ENCODE data around the gene CLEC2D.
A peak's percentile ranks its signal among the peaks of the same experiment; 100 is the strongest.
"Not testable (repeated sequence)": the region's sequence is repeated elsewhere in the genome, so short reads cannot be mapped to it uniquely, and the experiment has no call there.

Gene CLEC2D

GRCh38 chr12:9735601-9736000 is 66.1 kb downstream of the CLEC2D start:
- no peak for TF ChIP-seq CTCF (IDR thresholded peaks at IDR 0.05; ENCODE audit: extremely low read depth, insufficient read depth, missing control alignments)
- no peak for DNase-seq (ENCODE audit: low spot score)
- in situ Hi-C loops (cut with MboI; ENCODE audit: low pct_unique_long_range_greater_than_20kb, low sequenced_read_pairs, unreplicated experiment), result loop anchor here (10.0 kb wide), 1 partner anchor 91 kb away; no protein-coding TSS in a partner anchor

- no peak for DNase-seq (ENCODE audit: low spot score)
- in situ Hi-C loops (cut with MboI; ENCODE audit: low pct_unique_long_range_greater_than_20kb, low sequenced_read_pairs, unreplicated experiment), result loop anchor here (10.0 kb wide), 1 partner anchor 92 kb away; no protein-coding TSS in a partner anchor
- TF ChIP-seq CTCF (IDR thresholded peaks at IDR 0.05; ENCODE audit: extremely low read depth, insufficient read depth, missing control alignments), result no peak
Measured at GRCh38 chr12:9736936-9737705, 67.6 kb downstream of the CLEC2D start.

GRCh38 chr12:9738905-9739304 is 69.4 kb downstream of the CLEC2D start:
- DNase-seq (ENCODE audit: low spot score), result not testable (repeated sequence)
- in situ Hi-C loops (cut with MboI; ENCODE audit: low pct_unique_long_range_greater_than_20kb, low sequenced_read_pairs, unreplicated experiment), result loop anchor here (10.0 kb wide), 1 partner anchor 94 kb away; no protein-coding TSS in a partner anchor

- in situ Hi-C loops (cut with MboI; ENCODE audit: low pct_unique_long_range_greater_than_20kb, low sequenced_read_pairs, unreplicated experiment), result loop anchor here (10.0 kb wide), 2 partner anchors 95 to 405 kb away; no protein-coding TSS in a partner anchor
- DNase-seq (ENCODE audit: low spot score), result not testable (repeated sequence)
Measured at GRCh38 chr12:9739404-9740105, 70.0 kb downstream of the CLEC2D start.

- in situ Hi-C loops (cut with MboI; ENCODE audit: low pct_unique_long_range_greater_than_20kb, low sequenced_read_pairs, unreplicated experiment), result loop anchor here (10.0 kb wide), 1 partner anchor 405 kb away; no protein-coding TSS in a partner anchor
- TF ChIP-seq CTCF (IDR thresholded peaks at IDR 0.05; ENCODE audit: extremely low read depth, insufficient read depth, missing control alignments), result no peak
- DNase-seq (ENCODE audit: low spot score), result no peak
Measured at GRCh38 chr12:9740106-9740750, 70.7 kb downstream of the CLEC2D start.

- DNase-seq (ENCODE audit: low spot score), result peak; percentile 57
- TF ChIP-seq CTCF (IDR thresholded peaks at IDR 0.05; ENCODE audit: extremely low read depth, insufficient read depth, missing control alignments), result no peak
- in situ Hi-C loops (cut with MboI; ENCODE audit: low pct_unique_long_range_greater_than_20kb, low sequenced_read_pairs, unreplicated experiment), result loop anchor here (10.0 kb wide), 1 partner anchor 403 kb away; no protein-coding TSS in a partner anchor
Measured at GRCh38 chr12:9741726-9742125, 72.2 kb downstream of the CLEC2D start.

GRCh38 chr12:9742661-9743060 is 73.1 kb downstream of the CLEC2D start:
- TF ChIP-seq CTCF (IDR thresholded peaks at IDR 0.05; ENCODE audit: extremely low read depth, insufficient read depth, missing control alignments), result no peak
- in situ Hi-C loops (cut with MboI; ENCODE audit: low pct_unique_long_range_greater_than_20kb, low sequenced_read_pairs, unreplicated experiment), result loop anchor here (10.0 kb wide), 1 partner anchor 402 kb away; no protein-coding TSS in a partner anchor
- no peak for DNase-seq (ENCODE audit: low spot score)
